Loucy (cell line): ENCODE data around the gene ELMO1.

ENCODE experiments used
- EZH2phosphoT487 ChIP-seq: fragments of 200-600 bp; IDR thresholded peaks from 2 replicates; pipeline ENCODE4 v1.6.1; 2018; ENCODE audit warnings: antibody characterized with exemption, mild to moderate bottlenecking, moderate library complexity, borderline replicate concordance
- TF ChIP-seq, protein P1 (sequence below): fragments of 200-600 bp; sonication (generic); conservative IDR thresholded peaks from 2 replicates; pipeline ENCODE4 v1.5.1; 2014; ENCODE audit warnings: mild to moderate bottlenecking, antibody characterized with exemption, low read length

DNA sequence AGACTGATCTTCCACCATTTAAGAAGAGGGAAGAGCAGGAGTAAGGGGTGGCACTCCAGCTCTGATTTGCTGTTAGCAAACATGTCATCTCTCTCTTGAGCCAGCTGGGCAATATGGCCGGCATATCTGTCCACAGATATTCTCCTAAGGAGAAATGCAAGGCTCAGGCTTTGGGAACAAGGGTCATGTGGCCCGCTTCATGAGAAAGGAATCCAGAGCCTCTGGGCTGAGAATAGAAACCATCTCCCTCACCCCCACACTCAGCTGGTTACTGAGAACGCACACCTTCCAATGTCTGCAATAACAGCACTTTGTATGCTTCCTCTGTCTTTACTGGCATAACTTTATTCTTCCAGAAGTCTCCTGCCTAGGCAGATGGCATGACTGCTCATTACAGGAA, 171.2 kb downstream of the ELMO1 start:
- TF ChIP-seq, protein P1, sequence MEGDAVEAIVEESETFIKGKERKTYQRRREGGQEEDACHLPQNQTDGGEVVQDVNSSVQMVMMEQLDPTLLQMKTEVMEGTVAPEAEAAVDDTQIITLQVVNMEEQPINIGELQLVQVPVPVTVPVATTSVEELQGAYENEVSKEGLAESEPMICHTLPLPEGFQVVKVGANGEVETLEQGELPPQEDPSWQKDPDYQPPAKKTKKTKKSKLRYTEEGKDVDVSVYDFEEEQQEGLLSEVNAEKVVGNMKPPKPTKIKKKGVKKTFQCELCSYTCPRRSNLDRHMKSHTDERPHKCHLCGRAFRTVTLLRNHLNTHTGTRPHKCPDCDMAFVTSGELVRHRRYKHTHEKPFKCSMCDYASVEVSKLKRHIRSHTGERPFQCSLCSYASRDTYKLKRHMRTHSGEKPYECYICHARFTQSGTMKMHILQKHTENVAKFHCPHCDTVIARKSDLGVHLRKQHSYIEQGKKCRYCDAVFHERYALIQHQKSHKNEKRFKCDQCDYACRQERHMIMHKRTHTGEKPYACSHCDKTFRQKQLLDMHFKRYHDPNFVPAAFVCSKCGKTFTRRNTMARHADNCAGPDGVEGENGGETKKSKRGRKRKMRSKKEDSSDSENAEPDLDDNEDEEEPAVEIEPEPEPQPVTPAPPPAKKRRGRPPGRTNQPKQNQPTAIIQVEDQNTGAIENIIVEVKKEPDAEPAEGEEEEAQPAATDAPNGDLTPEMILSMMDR, result no peak
- TF ChIP-seq EZH2phosphoT487, result no peak
